IPS DF 4.7 (cell line): ENCODE results near the gene RPL10.

Experiments
- DNase-seq: peaks from one replicate; pipeline ENCODE4 v3.0.0-alpha.2; 2013; ENCODE audit warnings: low spot score; ENCODE audit errors: extremely low read depth

Gene RPL10

GRCh38 chrX:154362085-154362742 lies 36.0 kb upstream of the RPL10 start:
- DNase-seq = no peak

GRCh38 chrX:154363706-154364439 lies 34.3 kb upstream of the RPL10 start:
- no peak for DNase-seq

DNA sequence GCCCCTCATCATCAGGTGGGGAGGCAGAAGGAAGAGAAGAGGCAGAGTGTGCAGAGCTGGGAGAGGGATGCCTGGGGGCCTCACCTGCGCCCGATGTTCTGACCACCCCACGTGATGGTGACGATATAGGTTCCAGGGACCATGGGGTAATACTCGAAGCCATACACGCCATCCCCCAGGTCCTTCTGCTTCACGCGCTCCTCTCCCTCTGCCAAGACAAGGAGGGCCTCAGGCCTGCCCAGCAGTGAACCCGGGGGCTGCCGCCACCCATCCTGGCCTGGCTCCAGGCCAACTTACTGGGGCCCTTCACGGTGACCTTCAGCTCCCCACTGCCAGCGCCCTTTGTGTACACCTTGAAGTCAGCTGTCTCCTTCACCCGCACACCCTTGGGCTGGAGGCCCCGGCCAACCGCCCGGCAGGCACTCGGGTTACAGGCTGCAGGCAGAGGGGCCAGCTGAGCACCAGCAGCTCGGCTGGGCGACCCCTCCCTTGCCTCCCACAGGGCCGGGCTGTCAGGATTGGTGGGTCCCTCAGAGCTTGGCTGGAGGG lies 33.1 kb upstream of the RPL10 start:
- DNase-seq = no peak

- no peak for DNase-seq
Observed at GRCh38 chrX:154365997-154366665, 32.0 kb upstream of the RPL10 start.

DNA sequence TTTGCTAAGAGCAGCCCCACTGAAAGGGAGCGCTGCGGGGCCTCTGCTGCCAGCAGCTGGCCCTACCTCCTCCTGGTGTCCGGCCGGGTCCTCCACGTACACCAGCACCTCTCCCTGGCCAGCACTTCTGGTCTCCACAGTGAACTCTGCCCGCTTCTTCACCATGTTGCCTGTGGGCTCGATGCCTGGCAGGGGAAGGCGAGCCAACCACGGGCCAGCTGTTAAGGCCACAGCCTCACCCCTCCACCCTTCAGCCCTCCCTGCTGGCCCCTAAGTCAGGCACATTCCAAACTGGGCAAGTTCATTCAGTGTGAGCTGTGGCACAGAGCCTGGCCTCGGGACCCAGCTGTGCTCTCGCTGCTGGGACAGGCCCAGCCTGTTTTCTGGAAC lies 31.5 kb upstream of the RPL10 start:
- DNase-seq = no peak

GRCh38 chrX:154367474-154368308 lies 30.5 kb upstream of the RPL10 start:
- DNase-seq = no peak

GRCh38 chrX:154368630-154369448 lies 29.3 kb upstream of the RPL10 start:
- no peak for DNase-seq

DNA sequence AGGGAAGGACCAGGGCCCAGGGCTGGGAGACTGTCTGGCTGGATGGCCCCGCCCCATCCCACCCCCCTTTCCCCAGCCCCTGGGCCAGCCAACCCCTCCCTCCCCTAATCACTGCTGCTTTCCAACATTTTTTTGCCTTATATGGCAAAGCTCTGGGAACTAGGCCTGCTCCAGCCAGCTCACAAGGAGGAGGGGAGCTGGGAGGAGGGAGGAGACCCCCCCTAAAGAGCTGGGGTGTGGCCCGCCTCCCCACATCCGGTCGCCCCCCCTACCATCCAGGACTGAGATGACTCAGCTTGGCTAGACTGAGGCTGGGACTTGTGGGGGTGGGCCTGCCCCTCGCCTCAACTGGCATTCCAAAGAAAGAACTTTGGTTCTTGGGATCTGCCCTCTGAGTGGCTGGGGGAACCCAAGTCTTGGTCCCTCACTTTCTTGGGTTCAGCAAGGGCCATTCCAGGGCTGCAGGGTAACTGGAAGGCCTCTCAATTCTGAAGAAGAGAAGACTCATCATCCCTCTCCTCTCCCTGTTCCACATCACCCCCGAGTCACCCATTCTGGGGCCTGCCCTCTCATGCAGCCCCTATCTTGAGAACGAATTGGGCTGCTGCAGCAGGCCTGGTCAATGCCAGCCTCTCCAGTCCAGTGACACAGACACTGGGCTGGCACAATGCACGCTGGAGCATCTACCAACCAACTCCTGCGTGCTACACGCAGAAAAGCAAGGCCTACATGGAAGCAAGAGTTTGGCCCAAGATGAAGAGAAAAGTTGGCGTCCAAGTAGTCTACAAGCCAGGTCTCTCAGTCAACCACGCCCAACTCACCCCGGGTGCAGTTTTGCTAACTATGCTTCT lies 28.5 kb upstream of the RPL10 start:
- DNase-seq = no peak

GRCh38 chrX:154370300-154371016 lies 27.7 kb upstream of the RPL10 start:
- DNase-seq = no peak

DNA sequence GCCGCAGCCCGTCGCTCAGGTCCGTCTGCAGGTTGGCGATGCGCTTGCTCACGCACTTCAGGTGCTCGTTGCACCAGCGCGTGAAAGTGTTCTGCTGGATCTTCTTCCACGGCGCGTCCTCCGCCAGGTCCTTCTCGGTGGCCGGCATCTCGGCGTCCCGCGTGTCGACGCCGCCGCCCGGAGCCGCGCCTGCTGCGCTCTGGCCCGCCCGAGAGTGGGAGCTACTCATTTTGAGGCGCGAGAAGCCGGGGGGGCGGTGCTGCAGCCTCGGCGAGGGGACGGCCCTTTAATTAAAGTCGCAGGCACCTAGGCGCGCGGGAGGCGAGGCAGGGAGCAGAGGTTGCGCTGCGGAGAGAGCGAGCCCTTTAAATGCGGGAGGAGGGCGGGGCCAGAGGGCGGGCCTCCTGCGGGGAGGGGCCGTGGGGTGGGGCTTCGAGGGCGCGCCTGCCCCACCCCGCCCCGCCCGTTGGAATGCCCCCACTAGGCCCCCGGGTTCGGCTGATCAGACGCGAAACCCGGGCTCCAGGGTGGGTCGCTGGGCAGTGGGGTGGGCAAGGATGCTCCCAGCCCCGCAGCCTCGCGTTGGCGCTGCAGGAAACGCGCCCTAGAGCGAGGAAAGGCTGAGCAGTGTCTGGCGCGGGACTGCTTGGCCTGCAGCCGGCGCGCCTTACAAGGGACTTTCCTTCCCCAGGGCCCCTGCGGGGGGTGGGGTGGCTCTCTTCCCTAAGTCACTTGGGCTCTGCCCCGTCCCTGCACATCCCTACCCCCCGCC lies 27.0 kb upstream of the RPL10 start:
- no peak for DNase-seq

DNA sequence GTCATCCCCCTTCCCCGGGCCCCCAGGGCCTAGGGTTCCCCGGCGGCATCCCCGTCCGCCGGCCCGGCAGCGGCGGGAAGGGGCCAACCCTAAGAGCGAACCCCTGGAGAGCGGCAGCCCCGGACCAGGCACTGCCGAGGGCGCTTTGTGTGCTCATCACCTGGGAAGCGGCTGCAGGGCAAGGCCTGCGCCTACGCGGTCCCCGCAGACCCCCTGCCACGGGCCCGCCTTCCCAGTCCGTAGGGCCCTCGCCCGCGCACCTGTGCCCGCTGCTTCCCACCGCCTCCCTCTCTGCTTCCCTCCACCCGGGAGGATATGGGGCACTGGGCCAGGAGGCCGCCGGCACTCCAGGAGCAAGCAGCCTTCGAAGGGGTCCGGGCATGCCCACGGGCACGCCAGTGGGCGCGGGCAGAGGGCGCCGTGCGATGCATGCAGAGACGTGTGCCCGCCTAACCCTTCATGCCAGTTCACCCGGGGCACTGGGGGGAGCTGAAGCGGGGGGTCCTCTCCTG lies 26.3 kb upstream of the RPL10 start:
- DNase-seq = no peak

DNA sequence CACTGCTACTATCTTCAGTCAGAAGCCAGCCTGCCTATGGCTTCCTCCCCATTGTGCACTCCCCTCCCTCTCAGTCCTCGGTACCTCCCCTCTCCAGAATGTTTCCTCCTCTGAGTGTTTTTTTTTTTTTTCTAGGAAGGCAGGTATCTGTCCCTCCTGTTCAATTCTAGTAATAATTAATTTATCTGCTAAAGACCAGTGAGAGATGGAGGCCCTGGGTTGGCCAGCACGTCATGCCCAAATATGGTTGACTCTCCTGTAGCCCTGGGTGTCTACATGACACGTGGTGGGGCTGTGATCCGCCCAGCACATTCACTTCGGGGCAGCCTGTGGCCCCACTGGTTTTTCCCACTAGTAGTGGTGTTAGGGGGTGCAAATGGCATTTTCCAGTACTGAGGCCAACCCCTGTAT lies 25.6 kb upstream of the RPL10 start:
- no peak for DNase-seq

GRCh38 chrX:154373340-154374306 lies 24.6 kb upstream of the RPL10 start:
- no peak for DNase-seq

DNA sequence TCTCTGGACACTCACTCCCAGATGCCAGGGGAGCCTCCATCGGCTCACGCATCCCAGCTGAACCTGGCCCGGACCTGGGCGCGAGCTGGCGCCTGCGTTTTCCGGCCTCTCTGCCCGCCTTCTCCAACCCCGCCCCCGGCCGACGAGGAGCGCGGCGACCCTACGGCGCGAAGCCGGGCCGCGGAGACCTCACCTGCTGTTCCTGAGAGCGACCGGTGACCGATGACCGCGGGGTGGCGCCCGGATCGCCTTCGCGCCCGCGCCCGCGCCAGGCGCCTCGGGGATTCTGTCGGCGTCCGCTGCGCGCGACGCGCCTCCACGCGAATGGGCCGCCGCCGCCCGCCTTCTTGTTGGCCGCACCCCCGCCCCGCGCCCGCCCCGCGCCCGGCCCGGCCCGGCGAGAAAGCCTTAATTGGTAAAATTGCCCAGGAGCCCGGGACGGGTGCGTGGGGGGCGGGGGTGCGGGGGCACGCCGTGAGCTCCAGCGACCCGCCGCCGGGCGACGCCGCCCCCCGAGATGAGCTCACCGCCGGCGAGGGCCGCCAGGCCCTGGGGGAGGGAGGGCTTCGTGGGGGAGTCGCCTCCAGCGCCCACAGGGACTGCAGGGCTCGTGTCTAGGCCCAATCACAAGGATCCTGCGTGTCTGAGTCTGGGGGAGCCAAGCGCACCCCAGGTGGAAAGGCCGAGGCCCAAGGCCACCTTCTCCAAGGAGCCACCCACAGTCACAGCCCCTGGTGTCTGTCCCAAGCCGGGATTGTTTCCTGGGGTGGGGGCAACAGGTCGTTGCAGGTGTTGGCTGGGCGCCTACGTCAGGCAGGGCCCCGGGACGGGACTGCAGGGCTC lies 23.6 kb upstream of the RPL10 start, which contains the start of gene FLNA:
TSS of gene FLNA (minus strand) at position 322 of the 843 bp plus-strand sequence. CDS start 3,389 bp downstream, outside the sequence.
- no peak for DNase-seq

GRCh38 chrX:154375156-154375504 lies 23.0 kb upstream of the RPL10 start:
- no peak for DNase-seq

DNA sequence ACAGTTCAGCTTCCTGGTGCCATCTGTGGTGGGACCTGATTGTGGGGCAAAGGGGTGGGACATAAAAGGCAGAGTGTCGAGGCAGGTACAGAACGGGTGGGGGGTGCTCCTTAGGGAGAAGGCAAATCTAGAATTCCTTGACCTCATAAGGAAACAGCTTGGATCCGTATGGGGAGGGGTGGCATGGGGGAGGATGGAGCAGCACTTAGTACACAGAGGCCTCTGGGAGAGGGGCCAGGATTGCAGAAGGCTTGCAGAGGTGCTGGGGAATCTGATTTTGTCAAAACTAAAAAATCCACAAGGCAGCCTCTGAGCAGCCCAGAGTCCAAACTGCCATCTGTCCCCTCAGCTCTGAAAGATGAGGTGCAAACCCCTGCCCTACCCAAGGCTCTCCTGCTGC lies 21.4 kb upstream of the RPL10 start:
- DNase-seq = no peak
